ENCODE measurements around the gene KDM6B. TPM values are rescaled to one million over a fixed set of nuclear protein-coding genes. Genes with fewer than 3 reads are reported as not detected.
A peak's percentile ranks its signal among the peaks of the same experiment; 100 is the strongest.

Gene KDM6B
- total and polyA plus RNA-seq, 9 of the 15 experiments (the other 6 are each of a cell fraction or from before 2014, with no cell fraction given): 0.01 to 22.9 (median 2.2) TPM

- Histone ChIP-seq H3K79me2 (ENCODE audit: control insufficient read depth, insufficient read depth, low read length) (peaks cover 58% of the 10 kb centered on the region), H3K36me3 (ENCODE audit: control insufficient read depth, insufficient read depth, low read length) (peaks cover 37% of the 10 kb centered on the region; the same call in 2 of the 3 replicates), H3K4me1 (replicated peaks in 1 of 2; ENCODE audit: control insufficient read depth in 2 of 2, insufficient read depth in 2 of 2, low read length in 2 of 2) (peaks cover 26 to 52% of the 10 kb centered on the region in 2 experiments), H3K27me3 (ENCODE audit: control insufficient read depth in 2 of 2, insufficient read depth in 2 of 2, low read length in 2 of 2) (no peaks in the 10 kb centered on the region), H3K9me3 (replicated peaks; ENCODE audit: control insufficient read depth, insufficient read depth, low read depth, low read length) (no peaks in the 10 kb centered on the region), H3K9ac (ENCODE audit: insufficient read depth in 1 of 2, low read depth in 2 of 2, low read length in 2 of 2) (peak overlapping the region; percentile 97), H3K4me3 (peak overlapping the region; percentile 76), H4K20me1 (replicated peaks; ENCODE audit: control insufficient read depth, insufficient read depth, low read length) (peaks cover 4% of the 10 kb centered on the region), H3K27ac (ENCODE audit: extremely low read depth, low read depth, low read length) (peak overlapping the region; percentile 99), H2AFZ (ENCODE audit: low read depth, low read length) (peak overlapping the region; percentile 63), H3K9me1 (ENCODE audit: control insufficient read depth, insufficient read depth, low read length) (peaks cover 3% of the 10 kb centered on the region), H3K4me2 (ENCODE audit: insufficient read depth, low read length) (peak overlapping the region; percentile 92)
- in situ Hi-C loops (cut with MboI) (no loop called here), intact Hi-C loops (cut with micrococcal nuclease) (no loop called here)
- WGBS (ENCODE audit: insufficient coverage, low coverage, missing lambda C conversion rate): 0% methylated on average over 1 of the region's 61 CpGs
- BruUV-seq (replicated peaks): TSS peak; percentile 57
- peak; percentile 25 for ATAC-seq
- peak; percentile 67 for FAIRE-seq
- CTCF ChIA-PET (ENCODE audit: low intra/inter-chr PET ratio): no interaction called here
- DNase-seq (ENCODE audit: extremely low read depth in 1 of 4, low spot score in 3 of 4): peak; percentile 60 to 85 (median 76)
- POLR2A ChIA-PET: interaction anchor here (0.6 to 1.5 kb wide), 6 partner anchors 10 to 1195 kb away, joined by 3 to 9 read pairs (median 4); partner anchors contain the start of genes NAA38, TP53 and WRAP53
- peak; percentile 66; the same call in 1 of the 2 replicates for TF ChIP-seq MXI1 (IDR thresholded peaks at IDR 0.05; ENCODE audit: low read depth, low read length)
- TF ChIP-seq GATAD2A (IDR thresholded peaks at IDR 0.05): 0 out of 2 replicates have a peak, but pooled peaks have one; percentile 59
- 0 out of 2 replicates have a peak, but pooled peaks have one; percentile 11 for TF ChIP-seq CXXC5 (CRISPR knock-in tag; IDR thresholded peaks at IDR 0.05)
- no peak for TF ChIP-seq NFIC (IDR thresholded peaks at IDR 0.05)
- TF ChIP-seq IRF9 (tag; IDR thresholded peaks at IDR 0.05): no peak
- TF ChIP-seq ZNF124 (CRISPR knock-in tag; IDR thresholded peaks at IDR 0.05): no peak
- TF ChIP-seq CHD2 (IDR thresholded peaks at IDR 0.05; ENCODE audit: low read depth, low read length): no peak
- no peak for TF ChIP-seq ERF (CRISPR knock-in tag; IDR thresholded peaks at IDR 0.05)
- no peak for TF ChIP-seq KDM1A (IDR thresholded peaks at IDR 0.05)
- TF ChIP-seq E2F6 (IDR thresholded peaks at IDR 0.05; ENCODE audit: borderline replicate concordance in 1 of 2, extremely low read depth in 1 of 2, insufficient read depth in 1 of 2, insufficient read length in 1 of 2, low read depth in 1 of 2, low read length in 1 of 2, poor library complexity in 1 of 2, severe bottlenecking in 1 of 2): peak in 1 of 2 experiments; percentile 31
- no peak for TF ChIP-seq ZBTB5 (IDR thresholded peaks at IDR 0.05)
- TF ChIP-seq THRA (IDR thresholded peaks at IDR 0.05): no peak
- no peak for TF ChIP-seq ZHX1 (conservative IDR thresholded peaks at IDR 0.05; ENCODE audit: low read length)
These were observed 9.7 kb downstream of the KDM6B start for GRCh38 chr17:7843536-7844291.

All from K562 (cell line).